ENCODE data around the gene DIP2C. TPM values are rescaled to one million over a fixed set of nuclear protein-coding genes. Genes with fewer than 3 reads are reported as not detected.

Gene DIP2C
- total RNA-seq, 3 donors from 2014 or later: 17.1 to 48.2 (median 20.3) TPM

DNA sequence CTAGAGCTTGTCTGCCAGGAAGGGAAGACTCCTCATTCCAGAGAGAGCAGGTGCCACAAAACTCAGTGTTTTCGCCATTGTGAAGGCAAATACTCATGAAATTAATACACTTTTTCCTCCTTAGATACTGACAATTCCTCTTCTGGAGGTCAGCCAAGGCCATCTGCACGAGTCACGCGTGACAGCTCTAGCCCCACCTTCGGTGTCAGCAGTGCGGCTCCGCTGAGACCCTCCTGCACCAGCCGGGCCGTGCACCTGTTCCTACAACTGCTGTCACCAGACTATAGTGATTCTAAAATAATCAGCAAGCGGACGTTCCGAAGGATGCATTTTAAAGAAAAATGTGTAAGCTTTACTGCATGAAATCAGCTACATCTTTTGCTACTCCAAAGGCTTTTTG is 127.7 kb downstream of the DIP2C start:
- Histone ChIP-seq H3K9me3 (no peaks in the 10 kb centered on the region), H3K4me1 (no peaks in the 10 kb centered on the region), H3K4me3 (no peak overlapping the region), H3K27me3 (no peaks in the 10 kb centered on the region), H3K36me3 (no peaks in the 10 kb centered on the region), H3K27ac (no peak overlapping the region)
- intact Hi-C loops (cut with DNase I; ENCODE audit: low total_unique reads): no loop called here
- DNase-seq (ENCODE audit: low spot score in 2 of 2): no peak
- TF ChIP-seq, protein P1, sequence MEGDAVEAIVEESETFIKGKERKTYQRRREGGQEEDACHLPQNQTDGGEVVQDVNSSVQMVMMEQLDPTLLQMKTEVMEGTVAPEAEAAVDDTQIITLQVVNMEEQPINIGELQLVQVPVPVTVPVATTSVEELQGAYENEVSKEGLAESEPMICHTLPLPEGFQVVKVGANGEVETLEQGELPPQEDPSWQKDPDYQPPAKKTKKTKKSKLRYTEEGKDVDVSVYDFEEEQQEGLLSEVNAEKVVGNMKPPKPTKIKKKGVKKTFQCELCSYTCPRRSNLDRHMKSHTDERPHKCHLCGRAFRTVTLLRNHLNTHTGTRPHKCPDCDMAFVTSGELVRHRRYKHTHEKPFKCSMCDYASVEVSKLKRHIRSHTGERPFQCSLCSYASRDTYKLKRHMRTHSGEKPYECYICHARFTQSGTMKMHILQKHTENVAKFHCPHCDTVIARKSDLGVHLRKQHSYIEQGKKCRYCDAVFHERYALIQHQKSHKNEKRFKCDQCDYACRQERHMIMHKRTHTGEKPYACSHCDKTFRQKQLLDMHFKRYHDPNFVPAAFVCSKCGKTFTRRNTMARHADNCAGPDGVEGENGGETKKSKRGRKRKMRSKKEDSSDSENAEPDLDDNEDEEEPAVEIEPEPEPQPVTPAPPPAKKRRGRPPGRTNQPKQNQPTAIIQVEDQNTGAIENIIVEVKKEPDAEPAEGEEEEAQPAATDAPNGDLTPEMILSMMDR (IDR thresholded peaks at IDR 0.05): no peak
- TF ChIP-seq POLR2AphosphoS5 (IDR thresholded peaks at IDR 0.05) (no peak), POLR2A (IDR thresholded peaks at IDR 0.05) (no peak)

- intact Hi-C loops (cut with DNase I; ENCODE audit: low total_unique reads): no loop called here
- H3K4me3 ChIP-seq: no peak overlapping the region
- H3K27me3 ChIP-seq: no peaks in the 10 kb centered on the region
- H3K36me3 ChIP-seq: no peaks in the 10 kb centered on the region
- no peaks in the 10 kb centered on the region for H3K9me3 ChIP-seq
- DNase-seq (ENCODE audit: low spot score in 2 of 2): no peak
- TF ChIP-seq POLR2A (IDR thresholded peaks at IDR 0.05): no peak
- TF ChIP-seq, protein P1 (IDR thresholded peaks at IDR 0.05): no peak
- TF ChIP-seq POLR2AphosphoS5 (IDR thresholded peaks at IDR 0.05): no peak
- no peaks in the 10 kb centered on the region for H3K4me1 ChIP-seq
- H3K27ac ChIP-seq: no peak overlapping the region
Observed at GRCh38 chr10:560314-560992, 129.0 kb downstream of the DIP2C start.

GRCh38 chr10:559767-560047 is 129.8 kb downstream of the DIP2C start:
- H3K27me3 ChIP-seq: no peaks in the 10 kb centered on the region
- H3K4me1 ChIP-seq: no peaks in the 10 kb centered on the region
- no peak for DNase-seq (ENCODE audit: low spot score in 2 of 2)

DNA sequence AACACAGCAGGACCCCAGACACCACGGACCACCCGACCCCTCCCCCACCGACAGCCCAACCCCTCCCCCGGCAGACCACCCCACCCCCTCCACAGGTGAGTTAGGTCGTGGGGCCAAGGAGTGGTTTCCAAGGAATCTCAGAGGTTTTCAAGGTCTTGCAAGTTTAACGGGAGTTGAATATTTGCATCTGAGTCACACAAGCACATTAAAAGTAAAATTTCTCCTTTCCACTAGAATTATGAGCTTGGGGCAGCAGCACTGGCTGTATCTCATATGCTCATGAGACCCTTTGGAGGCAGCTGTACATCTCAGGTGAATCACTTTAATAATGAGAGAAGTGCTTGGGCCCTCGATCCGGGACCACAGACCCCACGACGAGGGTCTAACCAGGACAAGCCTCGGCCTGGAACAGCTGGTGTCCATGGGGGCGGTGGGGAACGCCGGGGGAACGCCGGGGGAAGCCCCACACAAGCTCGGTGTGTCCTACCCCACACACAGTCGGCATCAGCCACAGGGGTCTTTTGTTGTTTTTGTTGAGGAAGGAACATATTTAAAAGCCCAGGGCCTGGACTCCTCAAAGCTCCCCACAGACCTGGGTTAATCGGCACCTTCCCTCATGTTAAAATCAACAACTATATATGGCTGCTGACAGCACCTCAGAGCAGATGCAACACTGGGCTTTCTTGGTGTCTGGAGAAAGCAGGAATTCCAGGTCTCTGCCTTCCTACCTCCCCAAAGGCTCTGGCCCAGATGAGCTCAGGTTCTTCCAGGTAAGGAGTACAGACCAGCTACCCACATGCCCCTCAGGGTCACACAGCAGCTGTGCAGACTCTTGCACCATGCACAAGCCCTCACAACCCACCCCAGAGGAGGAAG is 130.3 kb downstream of the DIP2C start:
- Histone ChIP-seq H3K9me3 (no peaks in the 10 kb centered on the region), H3K27me3 (no peaks in the 10 kb centered on the region), H3K36me3 (no peaks in the 10 kb centered on the region), H3K4me3 (no peak overlapping the region), H3K27ac (no peak overlapping the region), H3K4me1 (no peaks in the 10 kb centered on the region)
- TF ChIP-seq, protein P1 (IDR thresholded peaks at IDR 0.05): no peak
- TF ChIP-seq POLR2AphosphoS5 (IDR thresholded peaks at IDR 0.05) (no peak), POLR2A (IDR thresholded peaks at IDR 0.05) (no peak)
- intact Hi-C loops (cut with DNase I; ENCODE audit: low total_unique reads): no loop called here
- DNase-seq (ENCODE audit: low spot score in 2 of 2): no peak

More at GRCh38 chr10:559767-560047, 129.8 kb downstream of the DIP2C start:
- TF ChIP-seq POLR2A (IDR thresholded peaks at IDR 0.05): no peak
- no peak for TF ChIP-seq POLR2AphosphoS5 (IDR thresholded peaks at IDR 0.05)
- TF ChIP-seq, protein P1 (IDR thresholded peaks at IDR 0.05): no peak
- intact Hi-C loops (cut with DNase I; ENCODE audit: low total_unique reads): no loop called here
- Histone ChIP-seq H3K36me3 (no peaks in the 10 kb centered on the region), H3K27ac (no peak overlapping the region), H3K9me3 (no peaks in the 10 kb centered on the region), H3K4me3 (no peak overlapping the region)

DNA sequence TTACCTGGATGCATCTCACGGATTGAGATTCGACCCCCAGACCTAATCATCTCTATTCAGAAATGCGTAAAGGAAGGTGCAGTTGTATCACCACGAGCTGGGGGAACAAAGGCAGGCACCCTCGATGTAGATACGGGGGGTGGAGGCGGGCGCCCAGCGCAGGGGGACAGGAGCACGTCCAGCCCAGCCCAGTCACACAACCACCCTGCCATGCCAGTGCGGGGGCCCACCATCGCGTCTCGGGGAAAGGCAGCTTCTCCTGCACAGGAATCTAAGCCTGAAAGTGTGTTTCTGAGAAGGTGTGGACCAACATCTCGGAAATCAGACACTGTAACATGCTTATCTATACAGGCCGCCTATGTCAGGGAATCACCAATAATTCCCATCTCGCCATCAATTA is 131.1 kb downstream of the DIP2C start:
- no peaks in the 10 kb centered on the region for H3K27me3 ChIP-seq
- H3K4me3 ChIP-seq: no peak overlapping the region
- H3K27ac ChIP-seq: no peak overlapping the region
- no peak for TF ChIP-seq POLR2AphosphoS5 (IDR thresholded peaks at IDR 0.05)
- TF ChIP-seq, protein P1 (IDR thresholded peaks at IDR 0.05): no peak
- no peak for TF ChIP-seq POLR2A (IDR thresholded peaks at IDR 0.05)
- H3K4me1 ChIP-seq: no peaks in the 10 kb centered on the region
- no peak for DNase-seq (ENCODE audit: low spot score in 2 of 2)
- intact Hi-C loops (cut with DNase I; ENCODE audit: low total_unique reads): no loop called here
- no peaks in the 10 kb centered on the region for H3K36me3 ChIP-seq
- H3K9me3 ChIP-seq: no peaks in the 10 kb centered on the region
